HG02884 (cell line): ENCODE data around the gene MLYCD.
"Not testable (repeated sequence)": the region's sequence is repeated elsewhere in the genome, so short reads cannot be mapped to it uniquely, and the experiment has no call there.

Experiments used
- ATAC-seq: cut with Tn5 transposase; IDR thresholded peaks from one replicate; pipeline ENCODE4 v1.9.1; 2021; ENCODE audit warnings: mild to moderate bottlenecking, moderate library complexity; ENCODE audit not compliant: unreplicated experiment

MLYCD gene

DNA sequence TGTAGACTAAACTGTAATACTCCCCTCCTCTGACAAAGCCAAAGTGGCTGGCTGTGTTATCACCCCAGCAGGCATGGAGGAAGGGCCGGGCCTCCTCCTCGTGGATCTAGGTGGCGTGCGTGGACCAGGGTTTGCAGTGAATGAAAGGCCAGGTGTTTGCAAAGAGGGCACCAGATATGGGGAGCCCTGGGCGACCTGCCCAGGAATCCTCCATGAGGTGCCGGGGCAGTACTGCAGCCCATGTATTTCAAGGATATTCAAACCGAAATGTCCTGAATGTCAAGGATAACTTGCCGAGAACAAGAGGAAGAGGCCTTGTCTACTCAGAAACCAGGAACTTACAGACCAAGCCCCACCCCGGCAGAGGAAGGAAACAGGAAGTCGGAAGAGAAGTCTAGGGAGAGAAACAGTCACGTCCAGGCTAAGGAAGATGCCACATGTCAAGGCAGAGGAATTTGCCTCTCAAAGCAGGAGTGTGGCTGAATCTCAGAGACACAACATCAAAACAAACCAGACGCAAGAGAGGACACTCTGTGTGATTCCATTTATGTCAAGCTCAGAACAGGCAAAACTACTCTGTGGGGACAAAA lies 40.4 kb downstream of the MLYCD start:
- ATAC-seq = no peak

DNA sequence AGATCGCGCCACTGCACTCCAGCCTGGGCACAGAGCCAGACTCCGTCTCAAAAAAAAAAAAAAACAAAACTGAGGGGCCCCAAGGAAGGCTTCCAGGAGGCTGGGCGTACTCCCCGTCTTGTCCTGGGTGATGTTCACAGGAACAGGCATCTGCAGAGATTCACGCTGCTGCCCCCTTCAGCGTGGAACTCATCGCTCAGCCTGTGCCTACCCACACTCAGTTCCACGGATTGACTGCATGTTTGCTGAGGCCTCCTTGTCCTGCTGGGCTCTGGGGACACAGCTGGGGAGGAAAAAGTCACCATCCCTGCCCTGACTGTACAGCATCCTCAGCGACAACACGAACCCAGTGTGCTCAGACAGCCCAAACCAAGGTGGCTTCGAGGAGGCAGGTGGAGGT lies 41.2 kb downstream of the MLYCD start:
- ATAC-seq = no peak

DNA sequence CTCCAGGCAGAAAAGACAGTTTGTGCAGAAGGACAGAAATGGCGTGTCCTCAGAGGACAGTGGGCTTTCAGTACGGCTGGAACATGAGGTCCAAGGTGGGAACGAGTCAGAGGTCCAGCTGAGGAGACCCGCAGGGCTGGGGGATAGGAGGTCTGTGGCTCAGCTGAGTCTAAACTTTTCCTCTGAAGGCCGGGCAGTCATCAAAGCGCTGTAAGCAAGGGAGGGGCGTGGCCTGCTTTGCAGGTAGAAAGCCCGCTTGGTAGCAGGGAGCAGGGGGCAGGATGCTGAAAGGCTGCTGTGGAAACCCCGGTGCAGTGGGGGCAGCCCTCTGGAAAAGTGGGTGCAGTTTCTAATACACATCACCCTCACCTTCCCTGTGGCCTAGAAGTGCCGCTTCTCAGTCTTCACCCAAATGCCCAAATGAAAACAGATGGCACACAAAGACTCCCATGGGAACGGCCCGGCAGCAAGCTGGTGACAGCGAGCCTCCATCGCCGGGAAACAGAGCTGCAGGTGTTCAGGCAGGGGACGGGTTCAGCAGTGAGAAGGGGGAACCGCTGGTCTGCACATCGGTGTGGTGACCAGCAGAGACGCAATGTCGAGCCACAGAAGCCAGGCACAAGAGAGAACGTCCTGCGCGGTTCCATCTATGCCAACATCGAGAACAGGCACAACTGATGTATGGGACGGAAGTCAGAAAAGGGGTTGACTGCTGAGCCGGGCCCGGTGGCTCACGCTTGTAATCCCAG lies 41.9 kb downstream of the MLYCD start:
- ATAC-seq = no peak

DNA sequence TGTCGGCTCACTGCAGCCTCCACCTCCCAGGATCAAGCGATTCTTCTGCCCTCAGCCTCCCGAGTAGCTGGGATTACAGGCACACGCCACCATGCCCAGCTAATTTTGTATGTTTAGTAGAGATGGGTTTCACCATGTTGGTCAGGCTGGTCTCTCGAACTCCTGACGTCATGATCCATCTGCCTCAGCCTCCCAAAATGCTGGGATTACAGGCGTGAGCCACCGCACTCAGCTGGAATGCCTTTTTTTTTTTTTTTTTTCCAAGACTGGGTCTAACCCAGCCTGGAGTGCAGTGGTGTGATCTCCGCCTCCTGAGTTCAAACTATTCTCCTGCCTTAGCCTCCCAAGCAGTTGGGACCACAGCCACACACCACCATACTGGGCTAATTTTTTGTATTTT lies 42.6 kb downstream of the MLYCD start:
- ATAC-seq = not testable (repeated sequence)

DNA sequence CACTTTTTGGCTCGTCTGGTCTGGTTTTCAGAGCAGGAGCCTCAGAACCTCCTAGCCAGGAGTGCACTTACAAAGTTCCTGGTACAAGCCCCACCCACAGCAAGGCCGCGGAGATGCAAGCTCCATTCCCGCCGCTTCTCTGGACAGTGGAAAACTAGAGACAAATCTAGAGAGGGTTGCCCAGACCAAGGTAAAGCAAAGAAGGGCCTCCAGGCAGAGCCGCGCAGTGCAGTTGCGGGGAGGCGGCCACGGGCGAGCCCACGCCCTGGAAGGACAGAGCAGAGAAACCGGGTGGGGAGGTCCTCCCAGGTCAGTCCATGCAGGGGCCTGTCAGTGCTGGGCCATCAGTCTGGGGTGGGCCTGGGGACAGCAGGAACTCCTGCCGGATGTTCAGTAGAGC lies 43.2 kb downstream of the MLYCD start:
- no peak for ATAC-seq

DNA sequence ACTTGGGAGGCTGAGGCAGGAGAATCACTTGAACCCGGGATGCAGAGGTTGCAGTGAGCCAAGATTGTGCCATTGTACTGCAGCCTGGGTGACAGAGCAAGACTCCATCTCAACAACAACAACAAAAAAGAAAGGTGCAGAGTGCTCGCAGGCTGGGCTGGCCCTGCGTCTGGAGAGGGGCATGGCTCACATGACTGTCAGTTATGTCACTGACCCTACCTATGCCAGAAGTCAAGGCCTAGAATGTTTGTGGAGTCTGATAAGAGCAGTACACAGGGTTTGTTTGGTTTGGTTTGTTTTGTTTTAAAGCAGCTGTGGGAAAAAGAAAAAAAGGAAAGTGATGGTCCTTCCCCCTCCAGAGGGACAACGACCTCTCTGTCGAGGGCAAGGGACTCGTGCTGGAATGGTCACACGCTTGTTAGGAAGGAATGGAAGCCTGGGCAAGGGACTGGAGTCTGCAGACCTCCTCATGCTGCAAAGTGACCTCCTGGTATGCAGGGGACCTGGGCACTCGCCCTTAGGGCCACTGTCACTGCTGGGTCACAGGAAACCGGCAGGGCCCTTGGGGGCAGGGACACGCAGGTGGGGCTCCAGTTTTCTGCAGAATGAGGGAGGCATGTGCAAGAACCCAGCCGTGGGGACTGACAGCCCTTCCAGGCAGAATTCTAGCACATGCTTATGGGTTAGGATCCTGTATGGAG lies 44.0 kb downstream of the MLYCD start:
- no peak for ATAC-seq

DNA sequence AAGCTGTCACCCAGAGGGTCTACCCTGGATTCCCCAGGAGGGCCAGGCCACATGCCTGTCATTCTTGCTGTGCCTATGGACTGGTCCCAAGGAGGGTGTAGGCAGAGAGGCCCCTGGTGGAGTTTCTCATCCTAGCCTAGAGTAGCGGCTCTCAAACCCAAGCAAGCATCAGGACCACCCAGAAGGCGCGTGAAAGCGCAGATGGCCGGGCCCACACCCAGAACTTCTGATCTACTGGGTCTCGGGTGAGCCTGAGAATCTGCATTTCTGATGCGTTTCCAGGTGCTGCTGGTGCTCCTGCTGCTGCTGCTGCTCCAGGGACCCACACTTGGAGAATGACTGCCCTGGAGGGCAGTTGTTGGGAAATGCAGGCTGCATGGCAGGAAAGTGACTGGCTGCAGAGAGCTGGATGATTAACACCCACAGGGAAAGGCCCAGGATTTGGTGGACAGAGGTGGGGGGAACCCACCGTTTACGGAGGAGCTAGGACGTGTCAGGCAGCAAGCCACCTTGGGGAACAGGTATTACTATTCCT lies 44.7 kb downstream of the MLYCD start:
- ATAC-seq = no peak

DNA sequence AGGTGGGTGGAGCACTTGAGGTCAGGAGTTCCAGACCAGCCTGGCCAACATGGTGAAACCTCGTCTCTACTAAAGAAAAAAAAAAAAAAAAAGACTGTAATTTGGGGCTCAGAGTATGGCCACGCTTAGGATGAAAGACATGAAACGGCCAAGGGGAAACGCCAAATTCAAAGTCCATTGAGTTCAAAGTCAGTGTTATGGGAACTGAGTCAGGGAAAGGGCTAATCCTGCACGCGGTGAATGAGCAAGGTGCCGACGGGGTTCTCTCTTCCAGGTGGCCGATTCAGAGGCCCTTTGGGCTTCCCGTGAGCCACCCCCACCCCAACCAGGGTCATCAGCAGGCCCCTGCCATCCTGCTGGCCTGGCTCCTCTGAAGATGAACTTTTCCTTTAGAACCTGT lies 46.7 kb downstream of the MLYCD start:
- no peak for ATAC-seq

DNA sequence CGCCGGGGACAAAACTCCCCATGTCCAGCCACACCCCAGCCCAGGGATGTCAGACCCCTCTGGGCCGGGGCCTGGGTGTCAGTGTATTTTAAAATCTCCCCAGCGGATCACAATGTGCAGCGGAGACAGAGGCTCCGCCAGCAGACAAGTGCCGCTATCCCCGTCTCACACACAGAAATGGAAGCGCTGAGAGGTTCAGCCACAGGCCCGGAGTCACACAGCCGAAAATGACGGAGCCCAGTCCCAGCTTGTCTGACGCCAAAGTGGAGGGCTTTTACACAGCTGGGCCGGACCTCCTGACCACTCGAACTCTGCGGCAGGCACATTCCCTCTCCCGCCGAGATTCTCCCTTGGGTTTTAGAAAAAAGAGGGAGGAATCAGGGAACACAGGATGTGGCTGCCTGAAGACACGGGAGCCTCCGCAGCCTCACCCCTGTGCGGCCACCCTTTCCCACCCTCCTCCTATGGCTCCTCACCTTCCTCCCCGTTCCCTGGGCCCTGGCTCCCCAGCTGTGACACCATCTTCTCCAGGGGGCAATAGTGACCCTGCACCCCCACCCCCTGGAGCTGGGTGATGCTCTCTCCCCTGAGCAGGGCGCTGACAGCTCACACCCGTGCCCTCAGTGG lies 47.4 kb downstream of the MLYCD start:
- no peak for ATAC-seq

DNA sequence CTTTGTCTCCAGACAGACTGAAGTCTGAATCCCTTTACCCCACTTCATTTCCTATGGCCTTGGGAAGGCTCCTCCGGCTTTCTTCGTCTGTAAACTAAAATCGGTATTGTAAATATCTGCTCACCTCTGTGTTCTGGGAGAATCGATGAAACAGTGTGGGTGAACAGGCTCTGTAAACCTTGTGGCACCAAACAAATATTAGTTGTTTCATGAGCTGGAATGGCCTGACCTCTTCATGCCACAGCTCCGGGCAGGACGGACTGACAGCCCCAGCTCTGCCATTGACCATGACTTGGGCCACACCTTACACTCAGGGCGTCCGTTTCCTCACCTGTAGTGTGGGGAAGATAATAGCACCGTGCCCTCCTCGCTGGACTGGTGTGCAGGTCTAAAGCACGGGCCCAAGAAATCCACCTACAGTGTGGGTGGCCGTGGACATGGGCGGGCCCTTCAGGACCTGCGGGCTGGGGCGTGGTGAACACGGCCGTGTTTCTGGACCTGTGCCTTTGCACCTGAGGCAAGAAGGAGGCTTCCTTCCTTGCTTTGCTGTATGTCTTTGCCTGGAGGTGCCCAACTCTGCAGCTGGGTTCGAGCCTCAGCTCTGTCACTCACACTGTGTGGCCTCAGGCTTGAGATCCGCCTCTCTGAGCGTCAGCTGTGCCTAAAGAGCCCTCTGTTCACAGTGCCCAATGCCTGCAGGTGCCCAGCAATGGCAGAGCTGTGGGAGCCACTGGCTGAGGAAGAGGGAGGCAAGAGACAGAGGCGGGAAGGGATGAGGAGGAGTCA lies 48.1 kb downstream of the MLYCD start:
- ATAC-seq = no peak

DNA sequence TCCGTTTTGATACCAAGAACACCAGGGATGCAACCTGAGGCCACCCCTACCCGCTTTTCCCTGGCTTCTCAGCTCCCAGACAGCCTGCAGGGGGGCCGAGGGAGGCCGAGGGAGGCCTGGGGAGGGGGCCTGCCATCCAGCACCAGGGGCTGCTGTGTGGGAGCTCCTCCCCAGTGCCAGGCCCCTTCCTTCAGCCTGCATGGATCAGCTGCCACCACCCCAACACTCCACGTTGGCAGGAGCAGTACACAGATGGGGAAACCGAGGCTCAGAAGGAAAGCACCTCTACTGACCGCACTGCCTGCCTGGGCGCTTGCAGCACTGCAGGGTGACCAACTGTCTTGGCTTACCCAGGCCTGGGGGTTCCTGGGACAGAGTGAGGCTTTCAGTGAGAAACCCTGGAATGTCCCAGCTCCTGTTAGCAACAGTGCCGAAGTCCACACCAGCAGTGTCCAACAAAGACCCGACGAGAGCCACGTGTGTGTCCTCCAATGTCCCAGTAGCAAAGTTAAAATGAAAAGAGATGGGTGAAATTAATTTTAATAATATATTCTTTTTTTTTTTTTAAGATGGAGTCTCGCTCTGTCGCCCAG lies 48.8 kb downstream of the MLYCD start:
- ATAC-seq = no peak

DNA sequence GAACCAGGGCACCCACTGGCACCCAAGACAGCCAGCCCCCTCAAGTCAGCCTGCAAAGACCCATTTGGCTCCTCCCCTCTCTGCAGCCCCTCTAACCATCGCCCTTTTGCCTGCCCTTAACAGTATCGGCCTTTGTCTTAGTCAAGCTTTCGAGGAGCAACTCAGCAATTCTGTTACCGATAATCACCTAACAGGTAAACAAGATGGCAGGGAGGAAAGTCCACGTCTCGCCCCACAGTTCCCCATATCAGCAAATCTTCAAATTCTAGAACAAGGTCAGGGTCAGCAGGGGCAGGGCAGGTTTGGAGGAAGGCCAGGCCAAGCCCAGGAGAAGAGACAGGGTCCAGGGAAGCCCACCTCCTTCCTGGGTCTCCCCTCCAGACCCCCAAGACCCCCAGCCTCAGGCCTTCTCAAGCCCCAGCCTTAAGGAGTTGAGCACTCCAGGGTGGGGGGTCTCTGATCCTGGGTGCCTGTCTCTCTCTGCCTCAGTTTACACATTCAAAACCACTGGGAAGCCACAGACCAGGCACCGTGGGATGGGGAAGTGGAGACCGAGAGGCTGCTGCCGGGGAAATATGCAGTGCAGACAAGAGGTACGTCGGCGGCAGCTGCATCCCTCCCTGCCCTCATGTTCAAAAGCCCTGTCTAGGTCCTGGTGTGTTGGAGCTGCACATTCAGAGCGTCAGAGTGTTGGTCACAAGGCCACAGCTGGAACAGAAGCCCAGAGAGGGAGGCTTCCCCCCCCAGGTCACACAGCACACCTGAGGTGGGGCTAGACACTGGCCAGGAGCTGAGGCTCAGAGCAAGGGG lies 50.2 kb downstream of the MLYCD start:
- ATAC-seq = no peak

DNA sequence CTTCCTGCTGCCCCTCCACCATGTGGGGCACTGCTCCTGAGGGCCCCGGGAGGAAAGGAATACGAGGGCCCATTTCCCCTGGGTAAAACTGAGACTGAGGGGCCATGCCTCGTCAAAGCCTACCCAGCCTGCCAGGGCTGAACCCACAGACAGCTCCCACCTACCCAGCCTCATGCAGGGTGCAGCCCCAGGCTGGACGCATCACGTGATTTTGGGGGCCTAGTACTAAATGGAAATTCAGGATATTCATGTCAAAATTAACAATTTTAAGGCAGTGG lies 50.7 kb downstream of the MLYCD start:
- ATAC-seq = no peak

DNA sequence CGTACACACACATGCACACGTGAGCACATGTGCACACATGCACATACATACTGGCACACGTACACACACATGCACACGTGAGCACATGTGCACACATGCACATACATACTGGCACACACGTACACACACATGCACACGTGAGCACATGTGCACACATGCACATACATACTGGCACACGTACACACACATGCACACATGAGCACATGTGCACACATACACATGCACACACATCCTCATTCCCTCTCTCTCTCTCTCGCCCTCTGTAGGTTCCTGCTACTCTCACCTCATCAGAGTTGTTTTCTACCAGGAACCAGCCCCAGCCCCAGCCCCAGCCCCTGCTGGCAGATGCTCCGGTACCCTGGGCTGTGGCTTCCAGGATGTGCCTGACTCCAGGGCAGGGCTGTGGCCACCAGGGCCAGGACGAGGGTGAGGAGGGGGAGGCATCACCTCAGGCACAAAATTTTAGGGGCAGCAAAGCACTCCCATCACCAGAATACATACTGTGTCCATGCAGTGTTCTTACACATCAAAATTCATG lies 52.0 kb downstream of the MLYCD start:
- ATAC-seq = not testable (repeated sequence)

DNA sequence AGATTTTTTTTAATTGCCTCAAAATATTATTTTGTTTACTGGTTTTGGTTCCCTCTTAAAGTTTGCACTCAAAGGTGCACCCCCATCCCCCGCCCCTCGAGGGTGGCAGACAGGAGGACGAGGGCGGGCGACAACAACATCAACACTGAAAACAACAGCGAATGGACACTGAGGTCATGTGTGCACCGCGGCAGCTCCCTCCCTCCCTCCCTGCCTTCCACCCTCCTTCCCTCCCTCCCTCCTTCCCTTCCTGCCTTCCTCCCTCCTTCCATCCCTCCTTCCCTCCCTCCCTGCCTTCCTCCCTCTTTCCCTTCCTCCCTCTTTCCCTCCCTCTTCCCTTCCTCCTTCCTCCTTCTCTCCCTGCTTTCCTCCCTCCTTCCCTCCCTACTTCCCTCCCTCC lies 52.6 kb downstream of the MLYCD start:
- no peak for ATAC-seq

DNA sequence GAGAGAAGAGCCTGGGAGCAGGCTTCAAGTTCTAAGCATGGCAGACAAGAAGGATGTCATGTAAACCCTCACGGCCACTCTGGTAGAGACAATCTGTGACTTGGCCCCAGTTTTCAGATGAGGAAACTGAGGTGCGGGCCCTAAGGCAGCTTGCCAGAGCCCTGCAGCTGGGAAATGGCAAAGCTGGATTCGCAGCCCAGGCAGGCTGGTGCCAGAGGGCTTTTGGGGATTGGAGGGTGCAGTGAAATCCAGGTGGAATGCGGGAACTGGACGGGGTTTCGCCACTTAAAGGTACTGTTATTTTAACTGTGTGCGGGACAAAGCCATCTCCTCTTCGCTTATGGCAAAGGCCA lies 53.6 kb downstream of the MLYCD start:
- ATAC-seq = no peak

DNA sequence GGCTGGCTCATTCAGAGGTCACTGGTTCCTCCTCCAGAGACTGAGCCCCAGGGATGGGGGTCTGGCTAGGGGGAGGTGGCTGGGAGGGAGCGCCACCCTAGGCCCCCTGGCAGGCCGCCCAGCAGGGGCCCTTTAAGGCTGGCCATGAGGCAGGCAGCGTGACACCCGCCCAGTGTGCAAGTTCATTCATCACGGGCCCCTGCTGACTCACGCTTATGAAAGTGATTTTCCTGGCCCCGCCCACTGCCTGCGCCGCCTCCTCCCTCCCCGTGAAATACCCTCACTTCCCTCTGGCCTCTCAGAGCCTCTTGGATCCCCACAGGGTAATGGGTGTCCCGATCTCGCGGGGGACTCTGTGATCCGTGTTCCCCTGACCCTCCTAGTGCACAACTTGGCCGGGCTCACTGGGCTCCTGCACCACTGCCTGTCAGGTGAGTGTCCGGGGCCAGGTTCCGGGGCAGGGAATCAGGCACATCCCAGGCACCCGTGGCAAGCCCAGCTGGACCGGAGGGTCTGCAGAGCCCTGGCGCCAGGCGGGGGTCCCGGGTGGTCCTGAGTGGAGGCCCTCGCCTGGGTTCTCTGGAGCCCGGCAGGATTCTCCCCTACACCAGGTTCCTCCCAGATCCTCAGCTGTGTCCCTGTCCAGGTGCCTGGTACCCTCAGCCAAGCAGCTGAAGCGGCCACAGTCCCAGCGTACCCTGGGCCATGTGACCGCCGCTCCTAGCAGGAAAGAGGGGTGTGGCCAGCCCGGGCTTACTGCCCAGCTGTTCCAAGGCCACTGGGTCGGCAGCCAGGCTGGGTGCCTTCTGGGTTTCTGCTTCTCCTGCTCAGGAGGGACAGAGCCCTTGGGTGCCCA lies 54.3 kb downstream of the MLYCD start, which contains the start of gene OSGIN1:
TSS of gene OSGIN1 (plus strand) at position 301 of the 856 bp plus-strand sequence. CDS start 4,432 bp downstream, outside the sequence.
- peak; percentile 84 for ATAC-seq

DNA sequence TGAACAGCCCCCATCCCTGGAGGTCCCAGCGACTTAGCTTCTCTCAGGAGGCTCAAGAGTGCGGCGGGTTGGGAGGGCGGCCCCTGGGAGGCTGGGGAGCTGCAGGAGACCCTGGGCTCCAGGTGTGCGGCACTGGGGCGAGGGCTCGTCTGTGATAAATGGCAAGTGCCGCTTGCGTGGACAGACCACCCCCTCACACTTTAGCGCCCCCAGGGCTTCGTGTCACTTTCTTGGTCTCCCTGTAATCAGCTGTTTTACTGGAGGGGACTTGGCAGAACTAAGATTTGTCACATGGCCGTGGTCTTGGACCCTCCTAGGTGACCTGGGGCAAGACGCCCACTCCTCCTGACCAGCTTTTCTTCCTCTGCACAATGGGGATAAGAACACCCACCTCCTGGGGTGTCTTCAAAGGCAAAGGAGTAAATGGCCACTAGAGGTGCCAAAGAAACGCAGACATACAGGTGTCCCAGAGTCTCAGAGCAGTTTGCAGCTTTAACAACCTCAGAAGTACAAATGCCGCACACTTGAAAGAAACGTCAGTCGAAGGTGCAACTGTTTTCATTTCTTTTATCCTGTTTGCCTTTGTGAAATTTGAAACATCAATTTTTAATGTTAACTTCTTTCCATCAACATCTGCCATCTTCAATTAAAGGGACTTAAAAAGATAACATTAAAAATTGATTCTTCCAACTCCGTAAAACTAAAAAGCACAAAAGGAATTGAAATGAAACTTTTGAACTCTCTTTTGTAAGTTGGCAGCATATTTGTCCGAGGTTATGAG lies 55.1 kb downstream of the MLYCD start:
- no peak for ATAC-seq
